ENCODE results near the gene S100G. TPM values are rescaled to one million over a fixed set of nuclear protein-coding genes. Genes with fewer than 3 reads are reported as not detected.

S100G gene
- polyA plus RNA-seq, 1 of the 3 experiments (the other 2 are of a cell fraction) = not detected

- TF ChIP-seq MXI1 (IDR thresholded peaks at IDR 0.05; ENCODE audit: low read depth, low read length) (no peak), FOXJ3 (CRISPR knock-in tag; IDR thresholded peaks at IDR 0.05) (no peak), CHD2 (IDR thresholded peaks at IDR 0.05; ENCODE audit: low read length, partially characterized antibody) (no peak), ZBTB33 (IDR thresholded peaks at IDR 0.05; ENCODE audit: borderline replicate concordance, low read depth) (no peak), EP300 (IDR thresholded peaks at IDR 0.05; ENCODE audit: borderline replicate concordance in 1 of 2, low read depth in 1 of 2, low read length in 1 of 2) (peak in 1 of 2 experiments; percentile 76; a peak in 1 of 4 replicates), ELF1 (IDR thresholded peaks at IDR 0.05) (no peak; the same call in 1 of the 2 replicates), RAD21 (IDR thresholded peaks at IDR 0.05; ENCODE audit: low read length) (no peak), SIN3A (IDR thresholded peaks at IDR 0.05; ENCODE audit: borderline replicate concordance, low read depth, low read length) (no peak), TCF12 (IDR thresholded peaks at IDR 0.05) (peak; percentile 76), FOSL2 (IDR thresholded peaks at IDR 0.05; ENCODE audit: borderline replicate concordance, low read depth) (peak; percentile 61; the same call in 1 of the 2 replicates), JUND (IDR thresholded peaks at IDR 0.05) (peak; percentile 79), FOXM1 (IDR thresholded peaks at IDR 0.05; ENCODE audit: low read depth) (0 out of 2 replicates have a peak, but pooled peaks have one; percentile 43), IRF3 (IDR thresholded peaks at IDR 0.05; ENCODE audit: low read depth, low read length) (no peak), USF2 (IDR thresholded peaks at IDR 0.05; ENCODE audit: borderline replicate concordance, low read depth, low read length) (no peak)
Measured at GRCh38 chrX:16658284-16658683, 8.3 kb downstream of the S100G start (continued).

GRCh38 chrX:16659321-16659720 lies 9.4 kb downstream of the S100G start:
- peaks cover 0 to 19% of the 10 kb centered on the region in 2 experiments; a peak in 1 of 4 replicates for H3K4me1 ChIP-seq (ENCODE audit: control insufficient read depth in 1 of 2, insufficient read depth in 2 of 2, low read depth in 1 of 2, low read length in 1 of 2)
- TF ChIP-seq NFIC (IDR thresholded peaks at IDR 0.05; ENCODE audit: borderline replicate concordance) = no peak
- TF ChIP-seq ELF1 (IDR thresholded peaks at IDR 0.05) = no peak
- TF ChIP-seq RFX5 (IDR thresholded peaks at IDR 0.05; ENCODE audit: low read length) = no peak
- no peak for TF ChIP-seq MEF2A (IDR thresholded peaks at IDR 0.05; ENCODE audit: borderline replicate concordance, low read depth)
- no peak for TF ChIP-seq NRF1 (IDR thresholded peaks at IDR 0.05; ENCODE audit: low read depth, low read length)
- TF ChIP-seq EP300 (IDR thresholded peaks at IDR 0.05; ENCODE audit: borderline replicate concordance in 1 of 2, low read depth in 1 of 2, low read length in 1 of 2) = no peak
- TF ChIP-seq TCF12 (IDR thresholded peaks at IDR 0.05) = no peak
- TF ChIP-seq EZH2phosphoT487 (IDR thresholded peaks at IDR 0.05; ENCODE audit: borderline replicate concordance, low read depth) = no peak
- no peak for TF ChIP-seq ZBTB33 (IDR thresholded peaks at IDR 0.05; ENCODE audit: borderline replicate concordance, low read depth)
- TF ChIP-seq YY1 (IDR thresholded peaks at IDR 0.05; ENCODE audit: low read depth) = no peak
- TF ChIP-seq RAD21 (IDR thresholded peaks at IDR 0.05; ENCODE audit: low read length) = no peak
- TF ChIP-seq GATA2 (CRISPR knock-in tag; IDR thresholded peaks at IDR 0.05) = no peak
- peak overlapping the region in 1 of 2 experiments; percentile 77; a peak in 2 of 4 replicates for H3K27ac ChIP-seq (ENCODE audit: low read depth in 2 of 2, low read length in 1 of 2)
- no peaks in the 10 kb centered on the region for H3K27me3 ChIP-seq (ENCODE audit: insufficient read depth)
- no peaks in the 10 kb centered on the region for H4K20me1 ChIP-seq (ENCODE audit: insufficient read depth)
- no peak for DNase-seq
- no peak overlapping the region for H3K4me2 ChIP-seq
- H3K4me3 ChIP-seq (ENCODE audit: low read depth in 2 of 2, low read length in 1 of 2) = no peak overlapping the region
- no peaks in the 10 kb centered on the region for H3K9me2 ChIP-seq
- ChIA-PET CTCF (no interaction called here), POLR2A (no interaction called here)
- H2AFZ ChIP-seq (ENCODE audit: low read depth) = no peak overlapping the region
- H3K79me2 ChIP-seq (ENCODE audit: insufficient read depth) = no peaks in the 10 kb centered on the region
- H3K9me3 ChIP-seq = no peaks in the 10 kb centered on the region
- no peaks in the 10 kb centered on the region for H3K36me3 ChIP-seq (replicated peaks in 1 of 2; ENCODE audit: control insufficient read depth in 1 of 2, insufficient read depth in 2 of 2, low read length in 1 of 2)
- no peak overlapping the region for H3K9ac ChIP-seq
- H3F3A ChIP-seq (replicated peaks; ENCODE audit: insufficient read depth) = peaks cover 24% of the 10 kb centered on the region
- WGBS (ENCODE audit: low lambda C conversion rate) = 53% methylated on average over 1 of the region's 1 CpG
